Peyer's patch (tissue), 4 donors: ENCODE results near the gene FAM136A. TPM values are rescaled to one million over a fixed set of nuclear protein-coding genes. Genes with fewer than 3 reads are reported as not detected.

ENCODE experiments used
- DNase-seq, 3 donors: peaks; one replicate each; pipeline ENCODE4 v3.0.0-alpha.2; 2017 to 2019
- H3K27ac ChIP-seq, 4 donors: fragments of 200-600 bp; sonication (generic); one replicate each; pipeline ENCODE4 v1.5.1; 2016 to 2019
- H3K27me3 ChIP-seq, 2 donors: fragments of 200-600 bp; sonication (generic); one replicate each; pipeline ENCODE4 v1.5.1; 2019
- H3K36me3 ChIP-seq, 3 donors: fragments of 200-600 bp; sonication (generic); one replicate each; pipeline ENCODE4 v1.5.1; 2016 to 2019
- H3K4me1 ChIP-seq, 4 donors: fragments of 200-600 bp; sonication (generic); one replicate each; pipeline ENCODE4 v1.5.1; 2016 to 2019
- H3K4me3 ChIP-seq, 4 donors: fragments of 200-600 bp; sonication (generic); 1 replicate in 3 of 4; 2 replicates in 1 of 4; pipeline ENCODE4 v1.5.1; 2016 to 2019; ENCODE audit warnings: mild to moderate bottlenecking in 1 of 4
- H3K9me3 ChIP-seq, 4 donors: fragments of 200-600 bp; sonication (generic); one replicate each; pipeline ENCODE4 v1.5.1; 2016 to 2019; ENCODE audit warnings: mild to moderate bottlenecking in 1 of 4
- CTCF ChIP-seq, 6 experiments: fragments of 450-650 bp in 4 of 6; fragments of 200-600 bp in 2 of 6; sonication (generic) in 1 of 6; IDR thresholded peaks; one replicate each; pipeline ENCODE4 v1.5.1; 2017 to 2019; ENCODE audit warnings: antibody characterized with exemption in 6 of 6, mild to moderate bottlenecking in 3 of 6, moderate library complexity in 1 of 6
- POLR2A ChIP-seq, 2 donors: fragments of 450-650 bp; IDR thresholded peaks; one replicate each; pipeline ENCODE4 v1.5.1; 2017; ENCODE audit warnings: antibody characterized with exemption in 2 of 2, mild to moderate bottlenecking in 2 of 2, moderate library complexity in 2 of 2
- small RNA-seq, 2 donors: library from RNA; depleted of rRNA; stranded (forward); fragments of <200 nt; gene quantifications; one replicate each; pipeline ENCODE3, GENCODE V24; 2016
- total RNA-seq, 4 donors: library from RNA; depleted of rRNA; stranded (reverse); fragments of >200 nt; gene quantifications; one replicate each; pipeline ENCODE4 v1.1.0, GENCODE V29; 2016

The FAM136A gene
- total RNA-seq, 4 donors from 2014 or later: 34.5 to 39.9 (median 38.9) TPM

- no peaks in the 10 kb centered on the region for H3K9me3 ChIP-seq
- no peaks in the 10 kb centered on the region for H3K36me3 ChIP-seq
- H3K4me1 ChIP-seq: peaks cover 0 to 20% (median 6%) of the 10 kb centered on the region in 4 donors
- no peaks in the 10 kb centered on the region for H3K27me3 ChIP-seq
- TF ChIP-seq CTCF (IDR thresholded peaks at IDR 0.05) (no peak), POLR2A (IDR thresholded peaks at IDR 0.05) (no peak)
- peak overlapping the region; percentile 66 to 96 (median 76) for H3K4me3 ChIP-seq
- no peak for DNase-seq
- peak overlapping the region; percentile 92 to 99 (median 94) for H3K27ac ChIP-seq
Measured at GRCh38 chr2:70247364-70248180, 54.3 kb downstream of the FAM136A start.

Small RNA genes within 50 kb of the gene (small RNA-seq; reads per million reads assigned to genes)
- 0 reads per million in 2 donors for gene AC016700.2
- 0 reads per million in 2 donors for gene MIR1285-2

Other genes with a start within 250 kb of the FAM136A start
- 100 to 1,000 TPM; 129 to 152 (median 134) TPM for gene PCBP1, start 214.6 kb downstream of the FAM136A start, total RNA-seq
- 10 to 100 TPM; 10.3 to 18.7 (median 14.0) TPM for gene C2orf42, start 111.0 kb downstream of the FAM136A start, total RNA-seq
- gene TIA1, start 53.4 kb downstream of the FAM136A start, total RNA-seq: 100 to 1,000 TPM; 132 to 229 (median 175) TPM
- 10 to 100 TPM in 3 of 4 donors, 1 to 10 TPM in 1; 5.8 to 41.3 (median 33.3) TPM for gene PCYOX1, start 43.9 kb downstream of the FAM136A start, total RNA-seq
- 100 to 1,000 TPM in 1 of 4 donors, 10 to 100 TPM in 3; 36.1 to 135 (median 57.8) TPM for gene SNRPG, start 8.3 kb downstream of the FAM136A start, total RNA-seq